Tibial artery (tissue), 4 donors: ENCODE results near the gene IPO13.
A peak's percentile ranks its signal among the peaks of the same experiment; 100 is the strongest.

ENCODE experiments used
- DNase-seq, 2 donors: peaks; one replicate each; pipeline ENCODE4 v3.0.0-alpha.2; 2019
- H3K27ac ChIP-seq, 2 donors: fragments of 200-600 bp; sonication (generic) in 1 of 2; 1 replicate in 1 of 2; 2 replicates in 1 of 2; pipeline ENCODE4 v1.5.1; 2018 to 2019; ENCODE audit warnings: mild to moderate bottlenecking in 1 of 2
- H3K27me3 ChIP-seq, 2 donors: fragments of 200-600 bp; sonication (generic) in 1 of 2; one replicate each; pipeline versions ENCODE4 v1.5.1 to v1.6.0; 2016 to 2019
- H3K36me3 ChIP-seq, 3 donors: fragments of 200-600 bp; sonication (generic) in 2 of 3; one replicate each; pipeline ENCODE4 v1.5.1; 2016 to 2019; ENCODE audit warnings: mild to moderate bottlenecking in 2 of 3
- H3K4me1 ChIP-seq, 4 donors: fragments of 200-600 bp; sonication (generic) in 2 of 4; 1 replicate in 3 of 4; 2 replicates in 1 of 4; pipeline ENCODE4 v1.5.1; 2016 to 2019
- H3K4me3 ChIP-seq, 2 donors: fragments of 200-600 bp; sonication (generic) in 1 of 2; 1 replicate in 1 of 2; 2 replicates in 1 of 2; pipeline ENCODE4 v1.5.1; 2018 to 2019; ENCODE audit warnings: mild to moderate bottlenecking in 2 of 2
- H3K9me3 ChIP-seq, 3 donors: fragments of 200-600 bp; sonication (generic) in 1 of 3; one replicate each; pipeline ENCODE4 v1.5.1; 2016 to 2019
- intact Hi-C: fragments of 100-400 bp; cut with DNase I; formaldehyde crosslinking; loops from one replicate; pipeline ENCODE4 v1.15.0; 2023; ENCODE audit warnings: low total_unique reads
- TF ChIP-seq, protein P1 (sequence below), 2 experiments: fragments of 200-600 bp in 1 of 2; fragments of 450-650 bp in 1 of 2; IDR thresholded peaks; one replicate each; pipeline ENCODE4 v1.5.1; 2017 to 2019; ENCODE audit warnings: antibody characterized with exemption in 2 of 2, mild to moderate bottlenecking in 1 of 2, moderate library complexity in 1 of 2

Gene IPO13

DNA sequence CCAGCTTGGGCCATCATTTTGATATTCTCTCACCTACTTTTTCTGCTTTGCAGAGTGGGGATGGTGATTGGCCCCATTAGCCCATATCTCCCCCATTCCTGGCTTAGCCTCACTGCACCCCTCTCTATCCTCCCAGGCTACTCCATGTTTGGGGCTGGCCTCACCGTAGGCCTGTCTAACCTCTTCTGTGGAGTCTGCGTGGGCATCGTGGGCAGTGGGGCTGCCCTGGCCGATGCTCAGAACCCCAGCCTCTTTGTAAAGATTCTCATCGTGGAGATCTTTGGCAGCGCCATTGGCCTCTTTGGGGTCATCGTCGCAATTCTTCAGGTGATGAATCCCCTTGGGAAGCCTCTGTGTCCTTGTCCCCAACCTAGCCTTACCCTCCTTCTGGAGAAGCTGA is 30.1 kb downstream of the IPO13 start:
- TF ChIP-seq, protein P1, sequence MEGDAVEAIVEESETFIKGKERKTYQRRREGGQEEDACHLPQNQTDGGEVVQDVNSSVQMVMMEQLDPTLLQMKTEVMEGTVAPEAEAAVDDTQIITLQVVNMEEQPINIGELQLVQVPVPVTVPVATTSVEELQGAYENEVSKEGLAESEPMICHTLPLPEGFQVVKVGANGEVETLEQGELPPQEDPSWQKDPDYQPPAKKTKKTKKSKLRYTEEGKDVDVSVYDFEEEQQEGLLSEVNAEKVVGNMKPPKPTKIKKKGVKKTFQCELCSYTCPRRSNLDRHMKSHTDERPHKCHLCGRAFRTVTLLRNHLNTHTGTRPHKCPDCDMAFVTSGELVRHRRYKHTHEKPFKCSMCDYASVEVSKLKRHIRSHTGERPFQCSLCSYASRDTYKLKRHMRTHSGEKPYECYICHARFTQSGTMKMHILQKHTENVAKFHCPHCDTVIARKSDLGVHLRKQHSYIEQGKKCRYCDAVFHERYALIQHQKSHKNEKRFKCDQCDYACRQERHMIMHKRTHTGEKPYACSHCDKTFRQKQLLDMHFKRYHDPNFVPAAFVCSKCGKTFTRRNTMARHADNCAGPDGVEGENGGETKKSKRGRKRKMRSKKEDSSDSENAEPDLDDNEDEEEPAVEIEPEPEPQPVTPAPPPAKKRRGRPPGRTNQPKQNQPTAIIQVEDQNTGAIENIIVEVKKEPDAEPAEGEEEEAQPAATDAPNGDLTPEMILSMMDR (IDR thresholded peaks at IDR 0.05) = no peak
- no peak for DNase-seq
- Histone ChIP-seq H3K27me3 (no peaks in the 10 kb centered on the region), H3K36me3 (peaks cover 12 to 33% (median 15%) of the 10 kb centered on the region in 3 donors), H3K9me3 (no peaks in the 10 kb centered on the region), H3K4me1 (peaks cover 0 to 56% (median 44%) of the 10 kb centered on the region in 4 donors), H3K27ac (no peak overlapping the region), H3K4me3 (no peak overlapping the region)
- intact Hi-C loops = no loop called here

DNA sequence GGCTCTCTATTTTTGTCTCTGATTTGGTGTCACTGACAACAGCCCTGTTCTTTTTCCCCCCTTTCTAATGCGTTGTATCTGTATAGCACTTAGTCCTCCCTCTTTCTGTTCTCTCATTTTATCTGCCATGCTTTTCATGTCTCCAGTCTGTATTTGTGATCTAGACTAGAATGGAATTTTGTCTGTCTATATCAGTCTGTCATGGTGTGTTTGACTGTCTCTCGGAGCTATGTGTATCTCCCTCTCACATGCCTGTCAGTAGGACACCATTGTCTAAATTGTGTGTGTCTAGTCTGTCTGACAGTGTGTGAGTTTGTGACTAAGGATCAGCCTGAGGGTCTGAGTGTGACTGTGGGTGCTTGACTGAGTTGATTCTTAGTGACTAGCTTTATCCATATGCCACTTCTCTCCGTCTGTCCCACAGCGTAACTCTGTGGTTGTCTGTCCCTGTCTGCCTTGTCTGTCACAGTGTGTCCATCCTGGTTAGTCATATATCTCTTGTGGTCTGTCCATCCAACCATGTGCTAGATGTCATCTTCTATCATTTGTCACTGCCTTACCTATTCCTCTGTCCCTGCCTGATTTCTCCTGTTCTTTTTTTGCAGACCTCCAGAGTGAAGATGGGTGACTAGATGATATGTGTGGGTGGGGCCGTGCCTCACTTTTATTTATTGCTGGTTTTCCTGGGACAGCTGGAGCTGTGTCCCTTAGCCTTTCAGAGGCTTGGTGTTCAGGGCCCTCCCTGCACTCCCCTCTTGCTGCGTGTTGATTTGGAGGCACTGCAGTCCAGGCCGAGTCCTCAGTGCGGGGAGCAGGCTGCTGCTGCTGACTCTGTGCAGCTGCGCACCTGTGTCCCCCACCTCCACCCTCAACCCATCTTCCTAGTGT is 30.9 kb downstream of the IPO13 start:
- peaks cover 0 to 56% (median 44%) of the 10 kb centered on the region in 4 donors for H3K4me1 ChIP-seq
- H3K36me3 ChIP-seq = peaks cover 12 to 25% (median 15%) of the 10 kb centered on the region in 3 donors
- no peak overlapping the region for H3K27ac ChIP-seq
- no peak overlapping the region for H3K4me3 ChIP-seq
- H3K9me3 ChIP-seq = no peaks in the 10 kb centered on the region
- TF ChIP-seq, protein P1 (IDR thresholded peaks at IDR 0.05) = no peak
- intact Hi-C loops = no loop called here
- H3K27me3 ChIP-seq = no peaks in the 10 kb centered on the region
- no peak for DNase-seq

DNA sequence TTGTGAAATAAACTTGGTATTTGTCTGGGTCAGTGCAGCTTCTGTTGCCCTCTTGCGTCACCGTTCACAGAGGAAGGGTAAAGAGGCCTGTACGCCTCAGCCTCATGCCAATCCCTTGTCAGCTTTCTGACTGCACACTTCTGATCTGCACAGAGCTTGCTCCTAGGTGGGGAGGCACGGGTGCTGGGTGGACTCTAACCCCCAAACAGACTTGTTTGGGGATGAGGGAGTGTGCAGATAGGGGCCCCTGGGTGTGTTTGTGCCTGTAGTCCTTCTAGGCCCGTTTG is 31.5 kb downstream of the IPO13 start:
- H3K27me3 ChIP-seq = no peaks in the 10 kb centered on the region
- TF ChIP-seq, protein P1 (IDR thresholded peaks at IDR 0.05) = no peak
- intact Hi-C loops = no loop called here
- peak overlapping the region in 1 of 2 donors; percentile 58 for H3K27ac ChIP-seq
- no peaks in the 10 kb centered on the region for H3K9me3 ChIP-seq
- no peak for DNase-seq
- H3K4me3 ChIP-seq = peak overlapping the region; percentile 64 to 93
- peaks cover 0 to 56% (median 44%) of the 10 kb centered on the region in 4 donors for H3K4me1 ChIP-seq
- H3K36me3 ChIP-seq = peaks cover 12 to 22% (median 15%) of the 10 kb centered on the region in 3 donors

- Histone ChIP-seq H3K9me3 (no peaks in the 10 kb centered on the region), H3K4me1 (peaks cover 0 to 56% (median 44%) of the 10 kb centered on the region in 4 donors), H3K27me3 (no peaks in the 10 kb centered on the region), H3K36me3 (peaks cover 12 to 22% (median 15%) of the 10 kb centered on the region in 3 donors), H3K4me3 (peak within 1 kb of the TSS; percentile 64 to 93), H3K27ac (peak within 1 kb of the TSS; percentile 63 to 74)
- TF ChIP-seq, protein P1 (IDR thresholded peaks at IDR 0.05) = no peak
- no peak for DNase-seq
- intact Hi-C loops = no loop called here
These were observed 32.0 kb downstream of the IPO13 start, which contains the start of gene B4GALT2 for GRCh38 chr1:43978551-43979260. Gene B4GALT2 (plus strand): TSS chr1:43979210. CDS start chr1:43981161, 1,951 bp downstream.

DNA sequence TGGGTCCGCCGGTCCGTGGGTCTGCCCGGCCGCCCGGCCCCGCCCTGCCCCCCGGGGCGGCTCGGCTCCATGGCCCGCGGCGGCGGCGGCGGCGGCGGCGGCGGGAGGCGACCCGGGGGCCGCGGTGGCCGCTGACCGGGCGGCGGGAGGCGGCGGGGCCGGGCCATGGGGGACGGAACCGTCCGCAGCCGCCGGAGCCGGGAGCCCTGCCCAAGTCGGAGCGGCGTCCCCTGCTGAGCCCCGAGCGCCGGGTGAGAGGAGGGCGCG is 32.4 kb downstream of the IPO13 start:
- intact Hi-C loops = no loop called here

More for the DNA sequence above, 32.4 kb downstream of the IPO13 start:
- DNase-seq = no peak
- TF ChIP-seq, protein P1 (IDR thresholded peaks at IDR 0.05) = no peak
- H3K4me3 ChIP-seq = peak overlapping the region; percentile 64 to 93
- peaks cover 12 to 27% (median 15%) of the 10 kb centered on the region in 3 donors for H3K36me3 ChIP-seq
- H3K27ac ChIP-seq = peak overlapping the region; percentile 63 to 74
- peaks cover 0 to 52% (median 41%) of the 10 kb centered on the region in 4 donors for H3K4me1 ChIP-seq
- no peaks in the 10 kb centered on the region for H3K27me3 ChIP-seq
- H3K9me3 ChIP-seq = no peaks in the 10 kb centered on the region
